Loucy (cell line): ENCODE data around the gene TUBA4B.

ENCODE experiments used
- H2AFZ ChIP-seq: fragments of 200-600 bp; sonication (generic); 2 replicates; pipeline ENCODE4 v1.6.0; 2016; ENCODE audit warnings: antibody characterized with exemption, mild to moderate bottlenecking, low read length, moderate library complexity
- H3F3A ChIP-seq: fragments of 200-600 bp; 2 replicates; pipeline ENCODE4 v1.6.0; 2016; ENCODE audit warnings: antibody characterized with exemption, low read depth, mild to moderate bottlenecking
- H3K27me3 ChIP-seq: fragments of 200-600 bp; sonication (generic); 2 replicates; pipeline ENCODE4 v1.6.1; 2014; ENCODE audit warnings: low read length, mild to moderate bottlenecking; ENCODE audit not compliant: insufficient read depth, poor library complexity, severe bottlenecking
- H3K36me3 ChIP-seq: fragments of 200-600 bp; sonication (generic); 2 replicates; pipeline ENCODE4 v1.6.1; 2016; ENCODE audit warnings: low read length; ENCODE audit not compliant: insufficient read depth
- H3K4me1 ChIP-seq: fragments of 200-600 bp; sonication (generic); 2 replicates; pipeline ENCODE4 v1.5.1; 2014; ENCODE audit warnings: low read length, mild to moderate bottlenecking; ENCODE audit not compliant: insufficient read depth, poor library complexity, severe bottlenecking
- H3K4me2 ChIP-seq: fragments of 200-600 bp; sonication (generic); 2 replicates; pipeline ENCODE4 v1.6.0; 2014; ENCODE audit warnings: antibody characterized with exemption, low read length, low read depth, mild to moderate bottlenecking; ENCODE audit not compliant: poor library complexity, severe bottlenecking
- H3K4me3 ChIP-seq: fragments of 200-600 bp; sonication (generic); 2 replicates; pipeline ENCODE4 v1.5.1; 2014; ENCODE audit warnings: low read length, mild to moderate bottlenecking, mixed read lengths; ENCODE audit not compliant: poor library complexity, severe bottlenecking
- H3K79me2 ChIP-seq: fragments of 200-600 bp; sonication (generic); 2 replicates; pipeline ENCODE4 v1.6.1; 2014; ENCODE audit warnings: low read length; ENCODE audit not compliant: insufficient read depth
- H3K9ac ChIP-seq: fragments of 200-600 bp; sonication (generic); 2 replicates; pipeline ENCODE4 v1.6.0; 2014; ENCODE audit warnings: mild to moderate bottlenecking, low read depth, low read length, moderate library complexity; ENCODE audit not compliant: poor library complexity, severe bottlenecking
- H3K9me2 ChIP-seq: fragments of 200-600 bp; sonication (generic); replicated peaks from 2 replicates; pipeline ENCODE4 v1.6.1; 2016; ENCODE audit warnings: low read depth, low read length, mixed read lengths
- H3K9me3 ChIP-seq: fragments of 200-600 bp; sonication (generic); 2 replicates; pipeline ENCODE4 v1.6.1; 2014; ENCODE audit warnings: mild to moderate bottlenecking, antibody characterized with exemption, low read length, low read depth; ENCODE audit not compliant: insufficient read depth
- H4K20me1 ChIP-seq: fragments of 200-600 bp; sonication (generic); 2 replicates; pipeline ENCODE4 v1.6.0; 2014; ENCODE audit warnings: antibody characterized with exemption, low read length, mild to moderate bottlenecking; ENCODE audit not compliant: insufficient read depth, poor library complexity, severe bottlenecking
- EZH2phosphoT487 ChIP-seq: fragments of 200-600 bp; IDR thresholded peaks from 2 replicates; pipeline ENCODE4 v1.6.1; 2018; ENCODE audit warnings: antibody characterized with exemption, mild to moderate bottlenecking, moderate library complexity, borderline replicate concordance
- TF ChIP-seq, protein P1 (sequence below): fragments of 200-600 bp; sonication (generic); conservative IDR thresholded peaks from 2 replicates; pipeline ENCODE4 v1.5.1; 2014; ENCODE audit warnings: mild to moderate bottlenecking, antibody characterized with exemption, low read length

The TUBA4B gene

DNA sequence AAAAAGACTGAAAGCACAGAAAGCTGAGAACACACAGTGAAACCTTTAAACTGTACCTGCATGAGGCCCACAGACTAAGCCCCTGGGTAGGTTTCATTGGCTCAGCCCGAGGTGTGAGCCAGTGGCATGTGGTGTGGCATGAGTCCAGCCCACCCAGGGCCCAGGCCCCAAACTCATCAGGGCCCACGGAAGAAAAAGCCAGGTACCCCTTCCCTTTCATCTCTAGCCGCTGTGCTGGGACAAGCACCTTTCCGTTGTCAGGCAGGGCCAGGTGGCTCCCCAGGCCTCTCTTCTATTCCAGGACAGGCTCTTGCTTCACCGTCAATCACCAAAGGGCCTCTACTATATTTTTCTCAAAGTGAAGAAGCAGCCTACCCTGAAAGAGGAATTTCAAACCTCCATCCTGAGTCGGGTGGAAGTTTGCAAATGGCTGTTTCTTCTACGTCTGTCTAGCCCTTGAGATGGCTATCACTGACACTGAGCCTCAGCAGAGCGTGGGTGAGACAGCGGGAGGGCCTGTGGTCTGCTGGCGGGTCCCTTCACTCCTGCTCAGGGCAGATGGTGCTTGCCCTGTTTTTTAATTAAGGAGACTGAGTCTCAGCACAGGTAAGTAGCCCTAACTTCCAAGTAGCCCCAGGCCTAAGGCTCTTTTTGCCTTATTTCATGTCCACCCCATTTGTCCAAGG, 34.7 kb downstream of the TUBA4B start:
- Histone ChIP-seq H3K9me2 (no peaks in the 10 kb centered on the region), H3K4me3 (no peak overlapping the region), H3K79me2 (no peaks in the 10 kb centered on the region), H4K20me1 (no peaks in the 10 kb centered on the region), H3K9me3 (no peaks in the 10 kb centered on the region), H3K27me3 (no peaks in the 10 kb centered on the region), H3K4me2 (no peak overlapping the region), H2AFZ (no peak overlapping the region), H3K4me1 (peaks cover 7% of the 10 kb centered on the region), H3K36me3 (no peaks in the 10 kb centered on the region; the same call in 1 of the 2 replicates), H3K9ac (no peak overlapping the region), H3F3A (no peaks in the 10 kb centered on the region)
- TF ChIP-seq, protein P1, sequence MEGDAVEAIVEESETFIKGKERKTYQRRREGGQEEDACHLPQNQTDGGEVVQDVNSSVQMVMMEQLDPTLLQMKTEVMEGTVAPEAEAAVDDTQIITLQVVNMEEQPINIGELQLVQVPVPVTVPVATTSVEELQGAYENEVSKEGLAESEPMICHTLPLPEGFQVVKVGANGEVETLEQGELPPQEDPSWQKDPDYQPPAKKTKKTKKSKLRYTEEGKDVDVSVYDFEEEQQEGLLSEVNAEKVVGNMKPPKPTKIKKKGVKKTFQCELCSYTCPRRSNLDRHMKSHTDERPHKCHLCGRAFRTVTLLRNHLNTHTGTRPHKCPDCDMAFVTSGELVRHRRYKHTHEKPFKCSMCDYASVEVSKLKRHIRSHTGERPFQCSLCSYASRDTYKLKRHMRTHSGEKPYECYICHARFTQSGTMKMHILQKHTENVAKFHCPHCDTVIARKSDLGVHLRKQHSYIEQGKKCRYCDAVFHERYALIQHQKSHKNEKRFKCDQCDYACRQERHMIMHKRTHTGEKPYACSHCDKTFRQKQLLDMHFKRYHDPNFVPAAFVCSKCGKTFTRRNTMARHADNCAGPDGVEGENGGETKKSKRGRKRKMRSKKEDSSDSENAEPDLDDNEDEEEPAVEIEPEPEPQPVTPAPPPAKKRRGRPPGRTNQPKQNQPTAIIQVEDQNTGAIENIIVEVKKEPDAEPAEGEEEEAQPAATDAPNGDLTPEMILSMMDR, result no peak
- no peak for TF ChIP-seq EZH2phosphoT487

DNA sequence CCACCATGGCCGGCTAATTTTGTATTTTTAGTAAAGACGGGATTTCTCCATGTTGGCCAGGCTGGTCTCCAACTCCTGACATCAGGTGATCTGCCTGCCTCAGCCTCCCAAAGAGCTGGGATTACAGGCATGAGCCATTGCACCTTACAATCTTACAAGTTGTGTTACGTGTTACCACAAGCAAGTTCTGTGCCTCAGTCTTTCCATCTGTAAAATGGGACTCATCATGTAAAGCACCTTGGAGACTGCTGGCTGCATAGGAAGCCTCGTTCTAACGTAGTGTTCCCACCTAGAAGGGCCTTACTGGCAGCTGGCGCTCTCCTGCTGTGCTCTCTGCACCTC, 36.1 kb downstream of the TUBA4B start:
- TF ChIP-seq, protein P1, result no peak
- TF ChIP-seq EZH2phosphoT487, result no peak
- H3K4me1 ChIP-seq, result peaks cover 9% of the 10 kb centered on the region
- no peak overlapping the region for H3K4me3 ChIP-seq
- H3F3A ChIP-seq, result no peaks in the 10 kb centered on the region
- H3K27me3 ChIP-seq, result no peaks in the 10 kb centered on the region
- no peak overlapping the region for H3K4me2 ChIP-seq
- no peak overlapping the region for H2AFZ ChIP-seq
- H3K36me3 ChIP-seq, result no peaks in the 10 kb centered on the region; the same call in 1 of the 2 replicates
- no peaks in the 10 kb centered on the region for H4K20me1 ChIP-seq
- no peaks in the 10 kb centered on the region for H3K9me3 ChIP-seq
- no peaks in the 10 kb centered on the region for H3K9me2 ChIP-seq
- no peak overlapping the region for H3K9ac ChIP-seq
- no peaks in the 10 kb centered on the region for H3K79me2 ChIP-seq

DNA sequence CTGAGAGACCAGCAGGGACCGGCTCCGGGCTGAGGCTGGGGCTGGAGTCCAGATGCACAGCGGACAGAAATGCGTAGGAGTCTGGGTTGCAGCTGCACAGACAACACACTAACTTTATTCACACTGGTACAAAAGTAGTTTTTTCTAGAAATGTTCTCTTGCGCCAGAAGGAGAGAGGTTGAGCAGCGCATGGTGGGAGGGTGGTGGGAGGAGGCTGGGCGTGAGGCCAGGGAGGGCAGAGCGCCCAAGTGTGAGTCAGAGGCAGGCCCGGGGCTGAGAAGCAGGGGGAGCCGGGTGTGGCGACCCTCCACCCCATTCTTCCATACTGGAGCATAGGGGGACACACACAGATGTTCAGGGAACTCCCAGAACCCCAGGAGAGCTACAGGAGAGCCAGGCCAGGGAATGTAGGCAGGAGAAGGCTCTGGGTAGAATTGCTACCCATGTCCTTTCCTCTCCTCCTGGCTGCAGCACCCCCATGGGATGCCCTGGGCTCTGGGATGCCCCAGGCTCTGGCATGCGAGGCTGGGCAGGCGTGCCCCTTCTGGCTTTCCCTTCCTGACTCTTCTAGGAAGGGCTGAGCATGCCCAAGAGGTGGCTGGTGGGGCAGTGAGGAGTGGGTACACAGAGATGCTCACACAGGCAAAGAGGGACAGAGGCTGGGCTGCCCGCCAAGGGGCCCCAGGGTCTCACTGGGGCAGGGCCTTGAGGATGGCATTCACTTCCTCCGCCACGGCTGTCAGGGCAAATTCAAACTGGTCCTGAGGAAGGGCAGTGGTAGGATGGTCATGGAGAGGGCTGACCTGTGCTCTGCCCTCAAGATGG, 36.7 kb downstream of the TUBA4B start:
- H3K9ac ChIP-seq, result no peak overlapping the region
- no peak overlapping the region for H3K4me2 ChIP-seq
- no peaks in the 10 kb centered on the region for H3K27me3 ChIP-seq
- H3K4me1 ChIP-seq, result peaks cover 12% of the 10 kb centered on the region
- no peaks in the 10 kb centered on the region for H3K9me3 ChIP-seq
- H3K79me2 ChIP-seq, result no peaks in the 10 kb centered on the region
- no peaks in the 10 kb centered on the region; the same call in 1 of the 2 replicates for H3K36me3 ChIP-seq
- H4K20me1 ChIP-seq, result no peaks in the 10 kb centered on the region
- TF ChIP-seq, protein P1, result no peak
- TF ChIP-seq EZH2phosphoT487, result no peak
- no peak overlapping the region for H2AFZ ChIP-seq
- no peaks in the 10 kb centered on the region for H3F3A ChIP-seq
- H3K9me2 ChIP-seq, result no peaks in the 10 kb centered on the region
- no peak overlapping the region for H3K4me3 ChIP-seq
